Smooth muscle cell of the brain vasculature (primary cell): Measurements from ENCODE around the gene ZNF580.

Experiments used
- DNase-seq: peaks from one replicate; pipeline ENCODE4 v3.0.0-alpha.2; 2012; ENCODE audit warnings: low read depth, low spot score

Gene ZNF580

GRCh38 chr19:55623130-55623529, 17.7 kb upstream of the ZNF580 start:
- DNase-seq: no peak

- DNase-seq: no peak
Observed at GRCh38 chr19:55623561-55623960, 17.2 kb upstream of the ZNF580 start.

GRCh38 chr19:55624109-55625003, 16.4 kb upstream of the ZNF580 start, which contains the start of gene ZNF784:
Gene ZNF784, minus strand, starts transcription at chr19:55624566. Its CDS starts 5 bp downstream, at chr19:55624561.
- peak; percentile 83 for DNase-seq

GRCh38 chr19:55625004-55625326, 15.8 kb upstream of the ZNF580 start:
- DNase-seq: no peak

GRCh38 chr19:55626350-55626749, 14.5 kb upstream of the ZNF580 start:
- DNase-seq: no peak

GRCh38 chr19:55632463-55632834, 8.4 kb upstream of the ZNF580 start:
- peak; percentile 96 for DNase-seq

- no peak for DNase-seq
Observed at GRCh38 chr19:55633861-55634260, 6.9 kb upstream of the ZNF580 start.

DNA sequence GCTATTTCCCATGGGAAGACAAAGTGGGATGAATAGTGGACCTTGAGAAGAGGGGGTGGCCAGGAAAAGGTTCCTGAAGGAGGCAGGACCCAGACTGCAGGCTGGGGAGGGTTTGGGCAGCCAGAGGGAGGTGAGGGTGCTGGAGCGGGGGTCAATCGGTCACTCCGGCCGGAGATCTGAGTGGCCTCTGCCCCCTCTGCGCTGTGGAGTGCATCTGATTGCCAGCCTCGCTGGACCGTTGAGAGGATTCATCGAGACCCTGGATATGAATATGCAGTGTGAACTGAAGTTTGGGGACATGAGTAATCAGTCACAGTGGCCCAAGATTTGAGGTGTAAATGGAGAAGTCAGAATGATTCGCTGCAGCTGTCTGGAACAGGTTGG, 5.5 kb upstream of the ZNF580 start:
- DNase-seq: no peak

DNA sequence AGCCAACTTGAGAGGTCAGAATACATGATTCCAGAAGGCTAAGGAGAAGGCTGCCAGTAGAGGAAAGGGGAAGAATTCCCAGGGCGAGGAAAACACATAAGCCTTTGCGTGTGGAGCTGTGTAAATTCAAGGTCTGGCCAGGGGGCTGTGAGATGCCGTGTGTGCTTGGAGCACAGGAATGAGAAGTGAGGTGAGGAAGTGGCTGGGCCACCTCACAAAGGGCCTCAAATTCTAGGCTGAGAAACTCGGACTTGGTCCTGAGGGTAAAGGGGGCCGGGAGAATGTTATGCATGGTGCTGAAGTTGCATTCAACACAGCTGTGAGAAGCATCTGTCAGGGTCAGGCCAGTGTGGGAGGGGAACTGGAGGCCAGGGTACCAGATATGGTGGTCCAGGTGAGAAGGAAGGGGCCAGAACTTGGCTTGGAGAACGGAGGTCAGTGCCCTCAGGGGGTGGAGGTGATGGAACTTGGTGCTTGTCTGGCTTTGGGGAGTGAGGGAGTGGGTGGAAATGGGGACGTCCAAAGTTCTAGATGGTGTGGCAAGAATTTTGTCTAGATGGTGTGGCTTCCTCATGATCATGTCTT, 4.9 kb upstream of the ZNF580 start:
- DNase-seq: no peak

DNA sequence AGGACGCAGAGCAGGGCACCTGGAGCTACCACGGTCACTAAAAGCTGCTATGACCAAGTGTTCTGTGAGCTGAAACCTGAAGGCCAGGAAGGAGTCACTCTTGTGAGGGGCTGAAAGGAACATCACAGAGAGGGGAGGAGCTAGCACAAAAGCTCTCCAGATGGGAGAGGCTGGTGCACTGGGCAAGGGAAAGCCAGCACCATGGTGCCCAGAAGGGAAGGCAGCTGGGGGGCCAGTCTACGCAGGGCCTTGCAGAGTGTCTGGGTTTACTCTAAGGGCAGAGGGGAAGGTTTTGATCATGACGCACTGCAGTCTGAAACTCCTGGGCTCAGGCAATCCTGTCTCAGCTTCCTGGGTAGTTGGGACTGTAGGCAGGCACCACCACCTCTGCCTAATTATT, 4.1 kb upstream of the ZNF580 start:
- DNase-seq: no peak

- no peak for DNase-seq
Observed at GRCh38 chr19:55637534-55637933, 3.3 kb upstream of the ZNF580 start.

- no peak for DNase-seq
Observed at GRCh38 chr19:55638864-55639359, 1.9 kb upstream of the ZNF580 start.

GRCh38 chr19:55640043-55640576, 692 bp upstream of the ZNF580 start:
- no peak for DNase-seq

DNA sequence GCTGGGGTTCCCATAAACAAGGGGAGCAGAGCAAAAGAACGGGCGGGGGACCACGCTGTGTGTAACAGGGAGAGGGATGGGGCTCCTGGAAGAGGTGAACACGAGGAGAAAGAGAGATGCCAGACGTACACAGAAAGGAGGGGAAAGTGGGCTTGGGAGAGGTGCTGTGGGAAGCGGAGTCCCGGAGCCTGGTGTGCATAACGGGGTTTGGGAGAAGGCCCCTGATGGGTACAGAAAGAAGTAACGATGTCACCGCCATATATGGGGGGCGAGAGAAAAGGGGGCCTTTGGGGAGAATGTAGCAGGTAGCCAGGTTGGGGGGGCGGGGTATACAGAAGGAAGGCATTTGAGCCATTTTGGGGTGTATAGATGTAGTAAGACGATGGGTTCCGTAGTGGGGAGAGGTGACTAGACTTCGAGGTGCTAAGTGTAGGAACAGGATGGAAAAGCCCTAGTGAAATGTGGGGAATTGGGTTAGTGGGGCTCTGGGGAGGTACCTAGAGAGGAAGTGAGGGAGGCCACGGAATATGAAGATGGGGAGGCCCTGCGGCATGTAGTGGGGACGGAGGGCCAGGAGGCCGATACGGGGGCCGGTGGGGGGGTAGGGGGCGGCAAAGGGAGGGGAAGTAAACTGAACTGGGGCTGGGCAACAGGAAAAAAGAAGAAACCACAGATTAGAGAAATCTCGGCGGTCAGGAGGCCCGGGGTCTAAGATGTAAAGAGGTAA, 787 bp downstream of the ZNF580 start:
- no peak for DNase-seq

DNA sequence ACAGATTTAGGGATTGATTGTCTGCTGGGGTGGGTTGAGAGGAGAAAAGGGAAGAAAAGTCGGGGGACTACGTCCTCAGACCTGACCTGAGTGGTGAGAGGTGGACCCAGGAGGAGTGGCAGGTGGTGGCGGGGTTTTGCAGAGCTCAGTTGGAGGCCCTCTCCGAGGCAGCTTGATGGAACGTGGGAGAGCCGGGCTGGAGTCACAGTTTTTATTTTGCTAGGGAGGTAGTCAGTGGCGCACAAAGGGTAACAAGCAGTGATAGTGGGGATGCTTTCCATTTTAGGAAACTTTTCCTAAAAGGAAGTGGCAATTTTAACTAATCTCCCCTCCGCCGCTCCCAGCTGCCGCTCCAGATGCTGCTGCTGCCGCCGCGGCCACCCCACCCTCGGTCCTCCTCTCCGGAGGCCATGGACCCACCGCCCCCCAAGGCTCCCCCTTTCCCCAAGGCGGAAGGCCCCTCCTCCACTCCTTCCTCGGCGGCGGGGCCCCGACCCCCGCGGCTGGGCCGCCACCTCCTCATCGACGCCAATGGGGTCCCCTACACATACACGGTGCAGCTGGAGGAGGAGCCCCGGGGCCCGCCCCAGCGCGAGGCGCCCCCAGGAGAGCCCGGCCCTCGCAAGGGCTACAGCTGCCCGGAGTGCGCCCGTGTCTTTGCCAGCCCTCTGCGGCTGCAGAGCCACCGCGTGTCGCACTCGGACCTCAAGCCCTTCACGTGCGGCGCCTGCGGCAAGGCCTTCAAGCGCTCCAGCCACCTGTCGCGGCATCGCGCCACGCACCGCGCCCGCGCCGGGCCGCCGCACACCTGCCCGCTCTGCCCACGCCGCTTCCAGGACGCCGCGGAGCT, 1.6 kb downstream of the ZNF580 start:
- no peak for DNase-seq

GRCh38 chr19:55643003-55643886, 2.4 kb downstream of the ZNF580 start, which contains the start of gene ZNF581:
Gene ZNF581, plus strand, starts transcription at chr19:55643649. Its CDS starts 923 bp downstream, at chr19:55644572.
- DNase-seq: no peak

DNA sequence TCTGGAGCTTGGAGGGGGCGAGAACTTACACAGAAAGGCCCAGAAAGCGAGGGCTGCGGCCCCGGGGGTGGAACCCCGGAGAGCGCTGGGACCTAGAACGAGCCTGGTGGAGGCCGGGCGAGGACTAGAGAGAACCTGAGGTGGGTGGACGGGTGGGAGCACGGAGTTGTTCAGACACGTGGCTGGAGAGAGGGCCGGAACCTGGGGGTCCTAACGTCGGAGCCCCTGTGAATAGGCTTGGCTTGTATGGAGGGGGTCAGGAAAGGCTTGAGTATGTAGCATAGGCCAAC, 3.0 kb downstream of the ZNF580 start:
- DNase-seq: no peak

DNA sequence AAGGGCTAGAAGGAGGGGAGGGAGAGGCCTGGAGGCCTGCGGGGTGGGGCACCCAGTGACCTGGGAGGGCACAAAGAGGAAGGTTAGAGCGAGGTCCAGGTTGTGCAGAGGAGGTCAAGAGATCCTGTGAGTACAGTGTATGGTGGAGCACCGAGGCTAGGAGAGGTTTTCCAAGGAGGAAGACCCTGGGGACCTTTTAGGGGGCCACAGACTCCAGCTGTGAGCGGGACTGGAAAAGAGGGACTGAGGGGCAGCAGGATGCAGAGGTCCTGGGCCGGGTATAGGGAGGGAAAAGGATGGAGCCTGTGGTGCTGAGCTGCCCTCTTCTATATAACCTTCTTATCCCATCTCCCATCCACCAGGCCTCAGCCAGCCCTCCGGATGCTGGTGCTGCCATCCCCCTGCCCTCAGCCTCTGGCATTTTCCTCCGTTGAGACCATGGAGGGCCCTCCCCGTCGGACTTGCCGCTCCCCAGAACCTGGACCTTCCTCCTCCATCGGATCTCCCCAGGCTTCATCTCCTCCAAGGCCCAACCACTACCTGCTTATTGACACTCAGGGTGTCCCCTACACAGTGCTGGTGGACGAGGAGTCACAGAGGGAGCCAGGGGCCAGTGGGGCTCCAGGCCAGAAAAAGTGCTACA, 3.5 kb downstream of the ZNF580 start:
- no peak for DNase-seq

DNA sequence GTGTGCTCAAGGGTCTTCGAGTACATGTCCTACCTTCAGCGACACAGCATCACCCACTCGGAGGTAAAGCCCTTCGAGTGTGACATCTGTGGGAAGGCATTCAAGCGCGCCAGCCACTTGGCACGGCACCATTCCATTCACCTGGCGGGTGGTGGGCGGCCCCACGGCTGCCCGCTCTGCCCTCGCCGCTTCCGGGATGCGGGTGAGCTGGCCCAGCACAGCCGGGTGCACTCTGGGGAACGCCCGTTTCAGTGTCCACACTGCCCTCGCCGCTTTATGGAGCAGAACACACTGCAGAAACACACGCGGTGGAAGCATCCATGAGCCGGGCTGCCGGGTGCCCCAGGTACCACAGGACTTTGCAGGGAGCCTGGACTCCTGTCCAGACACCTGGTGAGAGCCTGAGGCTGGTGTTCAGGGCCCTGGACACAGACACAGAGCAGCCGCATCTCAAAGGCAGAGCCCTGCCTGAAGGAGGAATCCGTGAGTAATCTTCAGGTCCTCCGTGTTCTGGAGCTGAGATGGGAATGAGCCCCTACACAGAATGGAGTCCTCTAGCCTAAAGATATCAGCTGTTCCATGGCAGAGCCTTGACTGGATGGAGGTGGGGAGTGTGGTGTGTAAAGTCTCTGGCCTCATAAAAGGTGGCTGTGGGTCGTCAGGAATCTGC, 4.2 kb downstream of the ZNF580 start:
- DNase-seq: no peak
